ENCODE measurements around the gene DCAF17.

Gene DCAF17

DNA sequence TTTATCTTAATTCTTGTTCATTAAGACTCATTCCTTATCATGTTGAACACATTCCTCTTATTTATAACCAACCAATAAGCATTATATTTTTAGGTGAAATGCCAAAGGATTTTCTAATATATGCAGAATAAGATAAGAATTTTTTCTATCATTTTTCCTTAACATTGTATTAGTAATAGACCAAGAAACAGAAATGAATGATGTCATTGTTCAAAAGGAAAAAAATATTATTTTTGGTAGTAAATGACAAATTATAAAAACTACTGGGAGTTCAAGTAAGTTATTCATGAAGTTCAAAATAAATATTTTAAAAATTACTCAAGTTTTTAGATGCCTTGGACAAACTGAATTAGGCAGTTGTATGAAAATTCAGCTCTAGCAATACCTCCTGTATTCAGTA, 25.5 kb downstream of the DCAF17 start:
- TF ChIP-seq, protein P1, sequence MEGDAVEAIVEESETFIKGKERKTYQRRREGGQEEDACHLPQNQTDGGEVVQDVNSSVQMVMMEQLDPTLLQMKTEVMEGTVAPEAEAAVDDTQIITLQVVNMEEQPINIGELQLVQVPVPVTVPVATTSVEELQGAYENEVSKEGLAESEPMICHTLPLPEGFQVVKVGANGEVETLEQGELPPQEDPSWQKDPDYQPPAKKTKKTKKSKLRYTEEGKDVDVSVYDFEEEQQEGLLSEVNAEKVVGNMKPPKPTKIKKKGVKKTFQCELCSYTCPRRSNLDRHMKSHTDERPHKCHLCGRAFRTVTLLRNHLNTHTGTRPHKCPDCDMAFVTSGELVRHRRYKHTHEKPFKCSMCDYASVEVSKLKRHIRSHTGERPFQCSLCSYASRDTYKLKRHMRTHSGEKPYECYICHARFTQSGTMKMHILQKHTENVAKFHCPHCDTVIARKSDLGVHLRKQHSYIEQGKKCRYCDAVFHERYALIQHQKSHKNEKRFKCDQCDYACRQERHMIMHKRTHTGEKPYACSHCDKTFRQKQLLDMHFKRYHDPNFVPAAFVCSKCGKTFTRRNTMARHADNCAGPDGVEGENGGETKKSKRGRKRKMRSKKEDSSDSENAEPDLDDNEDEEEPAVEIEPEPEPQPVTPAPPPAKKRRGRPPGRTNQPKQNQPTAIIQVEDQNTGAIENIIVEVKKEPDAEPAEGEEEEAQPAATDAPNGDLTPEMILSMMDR (IDR thresholded peaks at IDR 0.05; ENCODE audit: insufficient read depth, low read depth, low read length, missing control alignments) = no peak
- DNase-seq (ENCODE audit: low read depth) = no peak
- H3K4me3 ChIP-seq (ENCODE audit: low read depth, low read length) = no peak overlapping the region

DNA sequence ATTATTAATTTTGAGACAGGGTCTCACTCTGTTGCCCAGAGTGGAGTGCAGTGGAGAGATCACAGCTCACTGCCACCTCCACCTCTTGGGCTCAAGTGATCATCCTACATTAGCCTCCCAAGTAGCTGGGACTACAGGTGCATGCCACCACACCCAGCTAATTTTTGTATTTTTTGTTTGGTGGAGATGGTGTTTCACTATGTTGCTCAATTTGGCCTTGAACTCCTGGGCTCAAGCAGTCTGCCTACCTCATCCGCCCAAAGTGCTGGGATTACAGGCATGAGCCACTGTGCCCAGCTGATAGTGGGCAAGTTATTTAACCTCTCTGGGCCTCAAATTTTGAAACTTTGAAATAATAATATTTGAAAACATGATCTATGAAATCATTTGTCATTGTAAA, 26.5 kb downstream of the DCAF17 start:
- TF ChIP-seq, protein P1 (IDR thresholded peaks at IDR 0.05; ENCODE audit: insufficient read depth, low read depth, low read length, missing control alignments) = no peak
- no peak for DNase-seq (ENCODE audit: low read depth)
- H3K4me3 ChIP-seq (ENCODE audit: low read depth, low read length) = no peak overlapping the region

DNA sequence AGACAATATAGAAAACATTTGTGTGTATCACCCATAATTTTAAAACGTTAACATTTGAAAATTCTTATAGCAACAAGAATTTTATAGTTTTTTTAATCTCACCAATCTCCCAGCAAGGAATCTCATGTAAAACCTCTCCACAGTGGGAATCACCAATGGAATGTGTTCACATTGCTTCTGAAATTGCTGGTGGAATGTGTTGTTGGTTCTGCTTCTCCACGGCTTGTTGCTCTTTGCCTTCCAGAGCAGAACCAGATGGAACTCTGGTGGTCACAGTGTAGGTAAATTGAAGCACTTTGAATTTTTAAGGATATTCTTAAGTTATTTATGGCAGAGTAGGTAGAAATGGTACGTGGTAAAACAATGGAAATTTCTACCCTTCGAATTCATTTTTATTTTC, 35.1 kb downstream of the DCAF17 start:
- H3K4me3 ChIP-seq (ENCODE audit: low read depth, low read length) = no peak overlapping the region
- TF ChIP-seq, protein P1 (IDR thresholded peaks at IDR 0.05; ENCODE audit: insufficient read depth, low read depth, low read length, missing control alignments) = no peak
- no peak for DNase-seq (ENCODE audit: low read depth)

DNA sequence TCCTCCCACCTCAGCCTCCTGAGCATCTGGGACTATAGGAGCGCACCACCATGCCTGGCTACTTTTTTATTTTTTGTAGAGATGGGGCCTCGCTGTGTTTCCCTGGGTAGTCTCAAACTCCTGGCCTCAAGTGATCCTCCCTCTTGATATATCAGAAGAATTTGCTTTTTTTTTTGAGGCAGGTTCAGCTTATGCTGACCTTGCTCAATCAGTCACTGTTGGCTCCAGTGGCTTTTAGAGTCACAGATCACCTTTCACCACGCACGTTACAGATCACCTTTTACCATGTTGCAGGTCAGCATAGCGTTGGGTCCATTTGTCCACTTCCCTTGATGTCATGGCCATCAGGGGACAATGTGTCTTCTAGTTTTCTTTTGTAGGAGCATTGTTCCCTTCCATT, 36.1 kb downstream of the DCAF17 start:
- DNase-seq (ENCODE audit: low read depth) = no peak
- no peak overlapping the region for H3K4me3 ChIP-seq (ENCODE audit: low read depth, low read length)
- TF ChIP-seq, protein P1 (IDR thresholded peaks at IDR 0.05; ENCODE audit: insufficient read depth, low read depth, low read length, missing control alignments) = no peak

DNA sequence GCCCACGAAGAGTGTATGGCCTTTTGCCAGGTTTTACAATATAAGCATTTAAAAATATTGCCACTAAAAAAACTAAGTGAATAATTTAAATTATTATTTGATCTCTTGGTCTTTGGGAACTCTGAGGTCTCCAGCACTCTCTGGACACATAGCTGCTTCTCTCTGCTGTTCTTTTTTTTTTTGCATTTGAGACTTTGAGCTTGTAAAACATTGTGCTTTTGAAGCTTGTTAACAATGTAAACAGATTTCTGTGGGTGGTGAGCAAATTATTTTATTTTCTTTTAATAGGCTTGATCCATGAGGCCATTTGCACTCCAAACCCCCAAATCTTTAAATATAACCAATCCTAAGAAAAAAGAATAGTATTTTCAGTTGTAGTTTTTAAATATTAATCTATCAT, 42.0 kb downstream of the DCAF17 start:
- no peak for DNase-seq (ENCODE audit: low read depth)
- H3K4me3 ChIP-seq (ENCODE audit: low read depth, low read length) = no peak overlapping the region
- TF ChIP-seq, protein P1 (IDR thresholded peaks at IDR 0.05; ENCODE audit: insufficient read depth, low read depth, low read length, missing control alignments) = no peak

DNA sequence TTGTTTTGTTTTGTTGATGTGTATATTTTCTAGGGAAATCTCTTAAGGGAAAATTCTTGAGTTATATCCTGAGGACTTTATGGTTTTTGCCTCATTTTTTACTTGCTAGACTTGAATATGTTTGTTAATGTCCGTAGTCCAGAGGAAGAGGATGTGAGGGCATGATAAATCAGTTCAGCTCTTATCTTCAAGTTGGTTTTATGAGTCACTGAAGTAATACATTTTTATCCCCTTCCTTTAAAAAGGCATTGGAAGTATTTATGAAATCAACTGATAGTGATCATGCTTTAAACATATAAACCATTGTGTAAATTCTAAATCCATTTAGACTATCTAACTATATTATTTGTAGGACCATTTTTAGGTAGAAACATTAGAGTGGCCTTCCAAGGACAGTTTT, 44.3 kb downstream of the DCAF17 start:
- H3K4me3 ChIP-seq (ENCODE audit: low read depth, low read length) = no peak overlapping the region
- TF ChIP-seq, protein P1 (IDR thresholded peaks at IDR 0.05; ENCODE audit: insufficient read depth, low read depth, low read length, missing control alignments) = no peak
- DNase-seq (ENCODE audit: low read depth) = no peak

DNA sequence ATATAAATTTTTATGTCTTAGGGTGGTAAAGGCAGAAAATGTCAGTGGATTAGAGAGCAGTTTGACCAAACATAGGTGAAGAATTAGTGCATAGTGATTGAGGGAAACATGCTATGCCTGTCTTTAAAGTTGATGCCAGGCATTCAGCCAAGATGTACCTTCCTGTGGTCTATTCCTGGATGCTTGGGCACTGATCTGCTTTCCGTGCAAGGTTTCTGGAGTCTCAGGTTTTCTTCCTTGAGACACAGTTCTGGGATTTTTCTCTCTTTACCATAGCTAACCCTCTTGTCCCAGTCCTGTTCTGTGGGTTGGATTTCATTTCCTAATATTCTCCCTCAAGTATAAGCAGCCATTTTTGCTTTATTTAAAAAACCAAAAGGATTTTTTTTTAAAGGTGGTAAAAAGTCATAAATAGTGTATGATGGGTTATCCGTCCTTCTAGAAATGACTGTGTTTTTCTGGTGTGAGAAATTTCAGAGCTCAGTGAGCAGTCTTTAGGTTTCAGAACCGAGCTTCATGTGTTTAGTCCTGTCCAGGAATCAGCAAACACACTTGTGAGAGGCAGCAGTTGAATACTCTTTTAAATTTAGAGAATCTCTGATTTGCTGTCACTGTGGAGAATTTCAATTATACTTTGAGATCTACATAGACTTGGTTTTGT, 45.3 kb downstream of the DCAF17 start:
- TF ChIP-seq, protein P1 (IDR thresholded peaks at IDR 0.05; ENCODE audit: insufficient read depth, low read depth, low read length, missing control alignments) = no peak
- 0 out of 2 replicates have a peak overlapping the region, but pooled peaks have one; percentile 12 for H3K4me3 ChIP-seq (ENCODE audit: low read depth, low read length)
- peak; percentile 82 for DNase-seq (ENCODE audit: low read depth)

Measured in GM12865 (cell line).